HPDE6-E6E7 (cell line): ENCODE data around the gene LPP.
"Not testable (repeated sequence)": the region's sequence is repeated elsewhere in the genome, so short reads cannot be mapped to it uniquely, and the experiment has no call there.

Experiments
- DNase-seq: peaks from one replicate; pipeline ENCODE4 v3.0.0; 2011; ENCODE audit warnings: missing footprints; ENCODE audit errors: extremely low spot score

Gene LPP

DNA sequence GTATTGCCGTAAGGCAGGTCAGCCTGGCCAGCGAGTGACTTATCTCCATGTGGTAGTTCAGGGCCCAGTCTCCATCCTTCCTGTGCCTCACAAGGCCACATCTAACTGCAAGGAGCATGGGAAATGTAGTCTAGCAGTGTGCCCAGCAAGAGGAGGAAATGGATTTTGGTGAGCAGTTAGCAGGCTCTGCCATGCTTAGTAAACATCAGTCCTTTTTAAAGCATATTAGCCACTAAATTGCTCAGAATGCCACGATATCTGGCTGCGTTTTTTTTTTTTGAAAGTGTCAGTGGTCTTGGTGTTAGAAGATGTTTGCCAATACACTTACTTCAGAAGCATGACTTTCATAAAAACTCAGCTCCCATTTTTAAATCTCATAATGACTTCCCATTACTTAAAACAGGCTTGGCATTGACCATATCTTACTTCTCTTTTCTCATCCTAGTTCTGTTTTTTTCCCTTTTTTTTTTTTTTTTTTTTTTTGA is 547.6 kb downstream of the LPP start:
- no peak for DNase-seq

DNA sequence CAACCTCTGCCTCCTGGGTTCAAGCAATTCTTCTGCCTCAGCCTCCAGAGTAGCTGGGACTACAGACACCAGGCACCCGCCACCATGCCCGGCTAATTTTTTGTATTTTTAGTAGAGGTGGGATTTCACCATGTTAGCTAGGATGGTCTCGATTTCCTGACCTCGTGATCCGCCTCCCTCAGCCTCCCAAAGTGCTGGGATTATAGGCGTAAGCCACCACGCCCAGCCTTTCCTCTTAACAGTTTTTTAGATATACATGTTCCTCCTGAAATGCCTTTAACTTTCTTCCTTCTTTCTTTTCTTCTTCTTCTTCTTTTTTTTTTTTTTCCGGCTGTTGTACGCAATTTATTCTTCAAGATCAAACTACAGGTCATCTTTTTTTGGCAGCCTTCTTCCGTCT is 548.1 kb downstream of the LPP start:
- not testable (repeated sequence) for DNase-seq

DNA sequence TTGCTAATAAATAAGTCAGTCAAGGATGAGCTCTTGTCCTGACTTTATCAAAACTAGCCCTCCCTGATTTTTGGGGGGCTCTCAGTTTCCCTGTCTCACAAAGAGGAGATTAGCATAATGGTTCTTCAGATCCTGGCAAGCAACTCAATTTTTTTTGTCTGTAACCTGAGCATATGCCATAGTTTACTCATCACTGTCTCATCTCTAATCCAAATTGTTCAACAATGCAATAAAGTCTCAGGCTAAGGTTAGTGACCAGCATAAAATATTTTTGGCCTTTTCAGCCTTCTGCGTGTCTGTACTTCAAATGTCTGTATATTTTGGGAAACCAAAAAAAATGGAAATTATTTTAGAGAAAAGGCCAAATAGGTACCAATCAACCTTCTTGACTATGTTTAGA is 552.2 kb downstream of the LPP start:
- DNase-seq: no peak

DNA sequence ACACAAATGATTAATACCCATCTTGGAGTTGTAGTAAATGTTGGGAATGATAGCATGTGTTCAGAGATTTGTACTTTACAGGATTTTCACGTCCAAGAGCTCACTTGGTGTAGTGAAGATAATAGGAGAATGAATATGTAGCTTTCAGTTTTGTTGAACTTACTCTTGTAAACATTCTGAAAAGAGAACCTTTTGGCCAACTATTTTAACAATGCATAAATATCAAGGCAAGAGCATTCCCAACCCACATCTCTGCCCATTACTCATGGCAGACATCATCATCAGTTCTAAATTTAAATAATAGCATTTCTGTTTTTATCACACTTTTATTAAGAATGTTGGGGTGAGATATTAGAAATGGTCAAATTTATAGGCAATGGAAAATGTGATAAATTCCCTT is 552.6 kb downstream of the LPP start:
- DNase-seq: no peak

DNA sequence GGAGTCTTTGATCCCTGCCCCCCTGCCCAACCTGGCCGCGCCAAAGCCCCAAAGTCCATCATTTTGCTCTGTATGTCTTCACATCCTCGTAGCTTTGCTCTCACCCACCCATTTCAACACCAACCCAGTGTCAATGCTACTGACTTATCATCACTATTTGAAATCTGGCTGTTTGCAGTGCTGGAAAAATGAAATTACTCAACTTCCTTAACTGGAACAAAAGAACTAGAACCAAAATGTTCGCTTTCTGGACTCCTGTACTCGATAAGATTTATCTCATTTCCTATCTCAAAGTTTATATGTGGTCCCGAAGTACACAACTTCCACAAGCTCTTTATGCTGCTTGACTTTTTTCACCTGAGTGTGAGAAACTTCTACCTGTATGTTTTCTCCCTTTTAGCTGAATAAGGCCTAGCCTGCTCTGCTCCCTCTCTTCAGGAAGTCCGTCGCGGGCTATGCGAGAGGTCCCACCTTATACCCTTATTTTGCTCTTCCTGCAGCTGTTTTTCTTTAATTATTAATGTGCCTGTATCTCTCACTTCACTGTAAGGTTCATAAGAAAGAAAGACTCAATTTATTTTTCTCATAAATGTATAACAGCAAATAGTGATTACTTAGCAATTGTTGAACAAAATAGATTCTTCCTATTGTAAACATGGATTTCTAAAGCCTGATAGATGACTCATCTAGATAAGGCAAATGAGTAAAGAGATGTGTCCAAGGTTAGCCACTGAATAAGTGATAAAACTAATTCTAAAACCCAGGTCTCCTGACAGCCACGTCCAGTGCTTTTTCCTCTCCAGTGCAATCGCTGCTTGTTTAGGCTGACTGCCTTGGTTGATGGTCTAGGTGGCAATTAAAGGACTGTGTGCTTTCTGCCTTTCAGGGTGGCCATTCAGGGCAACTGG is 553.7 kb downstream of the LPP start:
- no peak for DNase-seq

DNA sequence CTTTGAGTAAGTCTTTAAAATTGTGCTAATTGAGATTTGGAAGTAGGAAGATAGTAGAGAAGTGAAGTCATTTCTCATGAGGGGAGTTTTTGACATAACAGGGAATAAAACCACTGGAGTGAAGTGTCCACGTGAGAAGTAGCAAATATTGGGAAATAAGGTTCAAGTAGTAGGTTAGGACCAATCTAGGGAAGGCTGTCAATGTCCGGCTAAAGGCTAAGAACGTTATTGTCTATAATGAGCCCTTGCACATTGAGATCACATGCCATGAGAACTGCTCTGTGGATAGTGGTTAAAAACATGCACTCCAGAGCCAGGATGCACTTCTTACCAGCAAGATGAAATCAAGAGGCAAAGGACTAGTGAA is 557.9 kb downstream of the LPP start:
- no peak for DNase-seq

DNA sequence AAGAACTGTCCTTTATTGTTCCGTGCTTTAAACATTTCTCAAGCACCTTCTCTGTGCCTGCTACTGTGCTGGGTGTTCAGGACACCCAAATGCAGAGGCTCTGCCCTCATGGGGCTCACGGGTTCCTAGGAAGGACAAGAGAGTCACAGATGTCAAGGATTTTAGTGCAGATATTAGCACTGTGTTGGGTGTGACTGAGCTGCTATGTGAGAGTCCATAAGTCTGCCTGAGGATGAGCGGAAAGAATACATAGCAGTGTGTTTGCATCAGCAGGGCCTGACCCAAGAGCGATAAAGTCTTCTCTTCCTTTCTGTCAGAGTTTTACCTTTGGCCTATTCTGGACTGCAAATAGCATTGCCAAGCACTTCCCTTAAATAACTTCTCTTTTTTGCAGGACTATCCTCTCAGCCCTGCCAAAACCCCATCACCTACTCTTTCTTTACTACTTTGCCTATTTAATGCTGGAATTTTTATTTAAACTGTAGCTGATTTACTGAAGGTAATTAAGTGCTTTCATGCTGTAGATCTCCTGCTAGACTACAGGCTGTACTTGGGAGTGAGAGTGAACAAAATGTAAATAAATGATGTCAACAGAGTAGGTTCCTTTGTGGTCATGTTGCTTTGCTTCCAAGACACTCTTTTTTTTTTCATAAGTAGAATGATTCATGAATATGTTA is 558.4 kb downstream of the LPP start:
- DNase-seq: no peak

DNA sequence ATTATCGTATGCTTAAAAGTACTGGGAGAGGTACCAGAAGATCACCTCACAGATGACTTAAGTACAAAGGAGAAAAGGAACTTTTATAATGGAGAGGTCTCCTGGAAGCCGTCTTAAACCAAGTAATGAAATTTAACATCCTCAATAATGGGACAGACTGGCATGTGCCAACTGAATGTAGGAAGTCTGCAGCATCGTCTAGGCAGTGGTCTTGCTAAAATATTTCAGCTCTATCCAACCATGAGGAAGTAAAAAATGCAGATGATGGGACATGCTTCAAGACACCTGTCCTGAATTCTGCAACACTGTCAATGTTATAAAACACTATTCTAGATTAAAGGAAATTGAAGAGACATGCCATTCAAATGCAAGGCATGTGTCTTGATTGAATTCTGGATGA is 559.0 kb downstream of the LPP start:
- no peak for DNase-seq

DNA sequence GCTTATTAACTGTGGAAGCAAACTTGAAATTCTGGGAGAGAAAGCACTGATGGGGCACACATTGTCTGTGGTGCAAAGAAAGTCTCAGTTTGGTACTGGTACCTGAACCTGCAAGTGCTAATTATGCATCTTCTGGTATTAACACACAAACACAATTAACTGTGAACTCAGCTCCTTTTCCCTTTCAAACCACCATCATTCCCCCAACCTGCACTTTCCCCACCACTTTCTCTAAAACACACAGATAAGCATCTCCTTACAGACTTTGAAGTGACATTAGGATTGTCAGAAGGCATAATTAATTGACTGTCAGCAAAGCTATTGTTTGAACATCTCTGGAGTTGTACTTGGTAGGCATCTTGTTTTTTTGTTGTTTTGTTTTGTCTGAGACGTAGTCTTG is 565.6 kb downstream of the LPP start:
- no peak for DNase-seq

DNA sequence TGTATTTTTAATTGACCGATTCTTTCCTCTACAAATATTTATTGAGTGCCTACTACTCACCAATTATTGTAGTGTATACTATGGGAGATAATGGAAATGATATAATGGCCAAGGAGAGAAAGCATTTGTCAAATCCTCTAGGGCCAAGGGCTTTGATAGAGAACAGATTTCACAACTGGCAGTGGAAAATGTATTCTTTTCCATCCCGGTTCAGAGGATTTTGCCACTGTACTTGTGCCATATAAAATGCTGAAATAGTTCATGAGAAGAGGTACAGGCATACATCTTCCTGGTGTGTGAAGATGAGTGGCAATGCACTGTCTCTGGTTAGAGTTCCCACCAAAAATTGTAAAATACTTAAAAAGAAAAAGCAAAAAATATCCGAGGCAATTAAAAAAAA is 566.3 kb downstream of the LPP start:
- DNase-seq: no peak

DNA sequence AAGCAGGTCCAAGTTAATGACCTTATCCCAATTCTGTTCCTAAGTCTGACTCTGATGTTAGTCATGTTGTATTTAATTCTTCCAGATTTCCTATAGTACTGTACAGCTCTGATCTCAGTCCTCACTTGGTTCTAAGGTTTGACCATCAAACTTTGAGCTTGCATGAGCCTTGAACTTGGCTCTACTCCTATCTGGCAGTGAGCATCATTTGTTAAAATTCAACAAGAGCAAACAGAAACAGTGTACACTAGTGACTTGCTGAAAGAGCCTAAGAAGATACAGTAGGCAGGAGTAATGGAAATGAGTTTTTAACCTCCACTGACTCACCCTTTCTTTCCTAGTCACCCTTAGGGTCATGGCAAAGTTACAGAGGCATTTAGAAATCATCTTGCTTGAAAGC is 566.7 kb downstream of the LPP start:
- DNase-seq: no peak

DNA sequence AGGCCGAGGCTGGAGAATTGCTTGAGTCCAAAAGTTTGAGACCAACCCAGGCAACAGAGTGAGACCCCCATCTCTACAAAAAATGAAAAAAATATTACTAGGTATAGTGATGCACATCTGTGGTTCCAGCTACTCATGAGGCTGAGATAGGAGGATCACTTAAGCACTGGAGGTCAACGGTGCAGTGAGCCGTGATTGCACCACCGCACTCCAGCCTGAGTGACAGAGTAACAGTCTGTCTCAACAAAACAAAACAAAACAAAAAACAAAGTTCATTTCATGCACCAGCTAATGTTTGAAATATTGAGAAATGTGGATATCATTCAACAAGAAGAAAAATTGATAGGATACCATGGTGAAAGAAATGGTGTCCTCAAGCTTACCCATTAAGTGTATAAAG is 567.4 kb downstream of the LPP start:
- DNase-seq: no peak

DNA sequence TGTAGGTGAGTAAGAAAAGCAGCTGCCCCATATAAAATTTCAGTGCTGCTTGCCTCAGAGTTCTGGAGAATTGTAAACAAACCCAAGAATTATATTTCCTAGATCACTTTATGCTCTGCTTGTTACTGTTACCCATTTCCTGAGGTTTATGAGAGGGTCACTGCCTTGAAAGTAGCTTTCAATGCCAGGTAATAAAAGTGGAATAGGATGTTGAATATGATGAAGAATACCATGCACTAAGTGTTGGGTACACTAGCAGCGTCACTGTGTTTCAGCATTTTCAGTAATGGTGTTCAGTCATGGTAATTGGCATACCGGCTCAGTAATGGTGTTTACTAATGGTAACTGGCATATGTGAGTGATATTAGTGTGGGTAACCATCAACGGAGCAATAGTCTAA is 568.0 kb downstream of the LPP start:
- no peak for DNase-seq

DNA sequence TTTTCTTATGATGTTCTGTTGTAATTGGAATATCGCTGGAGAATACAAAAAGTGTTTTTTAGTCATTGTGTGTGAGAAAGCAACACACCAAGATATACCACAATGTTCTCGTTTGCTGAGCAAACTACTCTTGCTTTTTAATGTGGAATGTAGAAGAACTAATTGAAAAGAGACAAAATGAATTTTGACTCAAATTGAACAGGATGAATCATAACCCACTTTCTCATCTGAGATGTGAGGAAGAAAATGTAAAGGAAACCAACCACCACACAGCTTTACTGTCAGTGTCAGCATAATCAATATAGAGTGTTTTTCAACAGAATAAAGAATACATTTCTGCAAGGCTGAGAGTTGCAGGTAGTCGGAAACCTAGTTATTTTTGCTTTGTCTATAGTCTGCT is 569.0 kb downstream of the LPP start:
- DNase-seq: no peak

DNA sequence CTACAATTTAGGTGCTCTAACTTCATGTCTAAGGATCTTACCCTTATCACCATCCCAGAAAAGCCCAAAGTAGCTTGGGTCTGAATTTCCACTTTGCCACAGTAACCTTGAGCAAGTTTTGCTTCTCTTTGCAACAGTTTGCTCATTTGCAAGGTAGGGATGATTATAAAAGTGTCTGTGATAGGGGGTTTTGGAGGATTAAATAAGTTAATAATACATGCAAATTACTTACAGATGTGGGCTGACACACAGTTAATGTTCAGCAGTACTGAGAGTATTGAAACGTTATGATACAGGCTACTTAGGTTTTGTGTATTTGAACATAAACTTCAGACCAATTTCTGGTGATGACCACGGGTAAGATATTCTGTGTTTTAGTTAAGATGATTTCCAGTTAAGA is 573.1 kb downstream of the LPP start:
- no peak for DNase-seq

DNA sequence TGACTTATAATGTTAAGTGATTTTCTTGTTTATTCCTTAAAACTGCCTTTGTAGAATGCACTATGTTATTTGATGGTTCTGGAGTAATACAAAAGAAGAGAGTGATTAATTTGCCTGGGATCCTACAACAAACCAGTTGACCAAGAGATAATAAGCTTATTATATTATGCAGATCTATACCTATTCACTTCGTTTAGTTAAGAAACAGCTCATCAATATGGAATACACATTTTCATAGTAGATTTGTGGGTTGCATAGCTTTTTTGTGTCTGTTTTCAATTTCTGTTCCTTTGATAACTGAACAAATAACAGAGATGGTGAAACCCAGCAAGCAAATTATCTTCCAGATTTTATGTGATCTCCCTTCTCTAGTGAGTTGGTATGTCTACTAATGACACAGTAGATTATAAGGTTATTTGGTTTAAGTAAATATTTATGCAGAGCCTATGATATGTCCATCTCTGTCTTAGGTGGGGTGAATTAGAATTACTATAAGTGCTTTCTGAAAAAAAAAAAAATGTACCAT is 574.5 kb downstream of the LPP start:
- DNase-seq: no peak

DNA sequence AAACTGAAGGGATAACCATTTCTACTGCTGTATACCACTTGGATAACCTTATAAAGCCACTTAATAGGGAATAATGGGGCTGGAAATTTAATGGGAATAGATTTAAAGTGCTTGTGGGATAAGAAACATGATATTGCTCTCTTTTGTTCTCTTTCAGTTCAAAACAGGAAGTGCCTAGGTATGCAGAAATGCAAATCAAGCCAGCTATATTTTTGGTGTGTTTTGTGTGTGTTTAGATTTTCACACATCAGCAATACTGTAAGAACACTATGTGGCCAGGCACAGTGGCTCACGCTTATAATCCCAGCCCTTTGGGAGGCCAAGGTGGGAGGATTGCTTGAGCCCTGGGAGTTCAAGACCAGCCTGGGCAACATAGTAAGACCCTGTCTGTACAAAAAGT is 575.5 kb downstream of the LPP start:
- no peak for DNase-seq

DNA sequence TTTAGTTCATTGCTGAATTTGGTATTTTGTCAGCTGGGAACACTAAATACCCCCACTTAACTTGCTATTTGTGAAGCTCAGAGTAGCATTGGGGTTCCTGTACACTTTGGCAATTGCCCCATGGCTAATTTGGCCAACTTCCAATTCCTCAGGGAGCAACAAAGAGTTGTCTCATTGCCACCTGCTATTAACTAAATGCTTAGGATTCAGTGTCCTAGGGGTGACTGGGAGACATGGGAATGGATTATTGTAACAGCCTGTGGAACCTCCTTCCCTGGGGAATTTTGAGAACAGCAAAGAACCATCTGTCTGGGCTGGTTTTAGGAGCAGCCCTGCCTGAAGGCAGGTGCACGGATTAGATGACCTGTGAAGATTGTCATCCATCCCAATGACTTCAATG is 580.4 kb downstream of the LPP start:
- no peak for DNase-seq

DNA sequence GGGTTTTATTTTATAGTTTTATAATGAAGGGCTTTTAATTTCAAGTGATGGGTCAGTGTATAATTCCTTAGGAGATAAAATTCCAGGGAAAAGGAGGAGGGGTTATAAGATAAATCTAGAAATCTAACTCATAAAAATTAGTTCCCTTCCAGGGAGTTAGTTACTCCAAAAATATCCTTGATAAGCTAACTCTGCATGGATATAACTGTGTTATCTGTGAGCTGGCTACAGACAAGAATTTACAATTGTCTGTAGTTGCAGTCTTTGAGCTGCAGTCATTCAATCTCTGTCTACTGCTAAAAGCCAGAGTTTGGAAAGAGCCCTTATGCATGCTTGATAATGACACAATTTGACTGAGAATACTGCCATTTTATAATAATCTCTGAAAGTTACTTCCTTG is 585.6 kb downstream of the LPP start:
- no peak for DNase-seq

DNA sequence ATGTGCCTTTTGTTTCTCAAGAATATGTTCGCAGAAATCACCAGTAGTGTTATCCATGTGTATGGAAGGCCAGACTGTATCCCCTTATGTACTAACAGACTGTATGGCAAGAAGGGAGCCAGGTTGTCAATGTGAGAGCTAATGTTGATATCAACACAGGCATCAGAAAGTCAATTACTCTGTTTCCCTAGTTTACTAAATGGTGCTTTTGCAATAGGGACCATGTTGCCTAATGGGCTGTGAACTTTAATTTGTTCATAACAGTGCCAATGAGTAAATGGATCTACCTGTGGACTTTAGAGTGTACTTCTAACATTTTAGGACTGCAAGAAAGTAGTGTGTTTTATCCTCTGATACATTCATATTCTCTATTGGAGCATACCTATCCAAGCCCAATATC is 586.1 kb downstream of the LPP start:
- DNase-seq: no peak

DNA sequence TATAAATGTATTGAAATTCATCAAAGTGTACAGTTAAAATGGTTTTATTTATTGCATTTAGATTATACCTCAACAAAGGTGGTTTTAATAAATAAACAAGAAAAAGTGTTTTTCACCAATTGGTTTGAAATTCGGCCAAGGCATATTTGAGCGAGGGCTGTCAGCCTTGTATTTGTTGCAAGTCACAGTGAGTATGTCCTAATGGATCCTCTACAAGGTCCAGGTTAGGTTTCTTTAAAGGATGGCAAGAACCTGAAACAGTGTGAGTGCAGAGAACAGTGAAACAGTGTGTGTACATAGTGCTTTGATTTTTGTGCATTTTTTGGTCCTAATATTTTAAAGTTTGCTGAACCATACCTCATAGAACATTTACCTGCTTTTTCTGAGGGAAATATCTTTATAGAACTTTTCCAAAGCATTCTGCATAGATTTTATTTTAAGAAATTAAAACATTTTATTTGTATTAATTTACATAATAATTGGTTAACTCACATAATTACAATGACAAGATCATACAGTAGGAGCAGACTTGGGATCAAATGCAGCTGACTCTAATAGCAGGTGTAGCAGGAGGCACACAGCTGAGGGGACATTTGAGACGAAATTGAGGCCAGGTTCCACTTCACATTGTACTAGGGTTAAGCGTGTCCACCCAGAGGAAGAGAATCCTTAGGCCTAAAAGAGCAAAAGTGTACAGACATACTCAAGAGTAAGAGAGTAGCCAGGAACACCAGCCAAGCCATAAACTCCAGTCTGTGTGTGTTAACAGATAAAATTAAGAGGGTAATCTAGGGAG is 589.0 kb downstream of the LPP start:
- no peak for DNase-seq

DNA sequence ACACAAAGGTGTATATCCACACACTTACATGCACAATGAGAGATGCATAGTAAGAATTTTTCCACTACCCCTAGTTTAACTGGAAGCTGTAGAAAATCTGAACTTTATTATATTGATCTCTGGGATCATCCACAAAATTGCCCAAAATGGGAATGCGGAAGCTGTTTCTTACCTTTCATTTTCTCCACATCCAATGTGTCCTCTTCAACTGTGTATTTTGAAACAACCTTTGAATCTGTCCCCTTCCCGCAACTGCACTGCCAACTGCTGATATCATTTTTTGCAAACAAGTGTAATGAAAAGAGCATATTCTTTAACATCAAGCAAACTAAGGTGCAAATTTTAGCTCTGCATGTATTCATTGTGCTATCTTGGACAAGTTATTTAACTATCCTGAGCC is 590.2 kb downstream of the LPP start:
- no peak for DNase-seq
